Testis (tissue), 3 donors: Measurements from ENCODE around the gene CCNK. TPM values are rescaled to one million over a fixed set of nuclear protein-coding genes. Genes with fewer than 3 reads are reported as not detected.

Experiments
- DNase-seq: peaks from one replicate; pipeline ENCODE4 v3.0.0-alpha.2; 2019
- H3K27ac ChIP-seq, 2 donors: fragments of 200-600 bp; sonication (generic); one replicate each; pipeline ENCODE4 v1.5.1; 2019
- H3K27me3 ChIP-seq: fragments of 200-600 bp; sonication (generic); one replicate; pipeline ENCODE4 v1.5.1; 2019
- H3K36me3 ChIP-seq: fragments of 200-600 bp; sonication (generic); one replicate; pipeline ENCODE4 v1.5.1; 2017; ENCODE audit warnings: low read depth; ENCODE audit errors: missing control alignments
- H3K4me1 ChIP-seq: fragments of 200-600 bp; sonication (generic); one replicate; pipeline ENCODE4 v1.5.1; 2019
- H3K4me3 ChIP-seq, 2 donors: fragments of 200-600 bp; sonication (generic); one replicate each; pipeline ENCODE4 v1.5.1; 2017 to 2019
- H3K9me3 ChIP-seq: fragments of 200-600 bp; sonication (generic); one replicate; pipeline ENCODE4 v1.5.1; 2017
- POLR2A ChIP-seq: fragments of 450-650 bp; IDR thresholded peaks from one replicate; pipeline ENCODE4 v1.6.1; 2017; ENCODE audit warnings: antibody characterized with exemption, mild to moderate bottlenecking, moderate library complexity
- WGBS, 2 donors: methylation state at CpG; one replicate each; pipeline ENCODE4 v1.1.5; 2018; 5-methylcytosine and 5-hydroxymethylcytosine counted together
- intact Hi-C: fragments of 100-400 bp; cut with DNase I; formaldehyde crosslinking; loops from one replicate; pipeline ENCODE4 v1.15.1; 2023; ENCODE audit warnings: low total_unique reads
- polyA plus RNA-seq: library from polyadenylated mRNA; stranded (reverse); fragments of 350-450 nt; fragmentation: Illumina TruSeq; extraction: RNeasy Lipid Tissue Mini Kit (QIAGEN cat#74804); gene quantifications from one replicate; pipeline ENCODE4 v1.2.3, GENCODE V29; 2014; ENCODE audit warnings: low read depth, low replicate concordance; ENCODE audit not compliant: insufficient read depth
- total RNA-seq, 2 donors: library from RNA; depleted of rRNA; stranded (reverse); fragments of >200 nt; gene quantifications; one replicate each; pipeline ENCODE4 v1.2.3, GENCODE V29; 2016
- TF ChIP-seq, protein P1 (sequence below), 3 experiments: fragments of 450-650 bp in 2 of 3; fragments of 200-600 bp in 1 of 3; sonication (generic) in 1 of 3; IDR thresholded peaks; one replicate each; pipeline ENCODE4 v1.5.1; 2016 to 2019; ENCODE audit warnings: antibody characterized with exemption in 3 of 3, mild to moderate bottlenecking in 2 of 3, moderate library complexity in 1 of 3

The CCNK gene
- total and polyA plus RNA-seq, 3 donors from 2014 or later, result 69.1 to 134 (median 73.1) TPM

- Histone ChIP-seq H3K9me3 (no peaks in the 10 kb centered on the region), H3K4me1 (peaks cover 50% of the 10 kb centered on the region), H3K4me3 (no peak overlapping the region), H3K36me3 (no peaks in the 10 kb centered on the region), H3K27ac (peak overlapping the region; percentile 39 to 41), H3K27me3 (no peaks in the 10 kb centered on the region)
- intact Hi-C loops, result no loop called here
- TF ChIP-seq, protein P1, sequence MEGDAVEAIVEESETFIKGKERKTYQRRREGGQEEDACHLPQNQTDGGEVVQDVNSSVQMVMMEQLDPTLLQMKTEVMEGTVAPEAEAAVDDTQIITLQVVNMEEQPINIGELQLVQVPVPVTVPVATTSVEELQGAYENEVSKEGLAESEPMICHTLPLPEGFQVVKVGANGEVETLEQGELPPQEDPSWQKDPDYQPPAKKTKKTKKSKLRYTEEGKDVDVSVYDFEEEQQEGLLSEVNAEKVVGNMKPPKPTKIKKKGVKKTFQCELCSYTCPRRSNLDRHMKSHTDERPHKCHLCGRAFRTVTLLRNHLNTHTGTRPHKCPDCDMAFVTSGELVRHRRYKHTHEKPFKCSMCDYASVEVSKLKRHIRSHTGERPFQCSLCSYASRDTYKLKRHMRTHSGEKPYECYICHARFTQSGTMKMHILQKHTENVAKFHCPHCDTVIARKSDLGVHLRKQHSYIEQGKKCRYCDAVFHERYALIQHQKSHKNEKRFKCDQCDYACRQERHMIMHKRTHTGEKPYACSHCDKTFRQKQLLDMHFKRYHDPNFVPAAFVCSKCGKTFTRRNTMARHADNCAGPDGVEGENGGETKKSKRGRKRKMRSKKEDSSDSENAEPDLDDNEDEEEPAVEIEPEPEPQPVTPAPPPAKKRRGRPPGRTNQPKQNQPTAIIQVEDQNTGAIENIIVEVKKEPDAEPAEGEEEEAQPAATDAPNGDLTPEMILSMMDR (IDR thresholded peaks at IDR 0.05), result no peak
- TF ChIP-seq POLR2A, result no peak
- peak; percentile 64 for DNase-seq
- 64 to 73% methylated on average over 9 to 10 of the region's 10 CpGs for WGBS, 2 donors
Measured at GRCh38 chr14:99549684-99550083, 68.5 kb downstream of the CCNK start.

GRCh38 chr14:99550387-99550992, 69.3 kb downstream of the CCNK start:
- Histone ChIP-seq H3K9me3 (no peaks in the 10 kb centered on the region), H3K36me3 (no peaks in the 10 kb centered on the region), H3K27me3 (no peaks in the 10 kb centered on the region), H3K4me1 (peaks cover 54% of the 10 kb centered on the region), H3K4me3 (no peak overlapping the region), H3K27ac (peak overlapping the region in 1 of 2 donors; percentile 20)
- DNase-seq, result no peak
- 84 to 85% methylated on average over 8 to 11 of the region's 11 CpGs for WGBS, 2 donors
- intact Hi-C loops, result no loop called here
- TF ChIP-seq POLR2A, result no peak
- TF ChIP-seq, protein P1 (IDR thresholded peaks at IDR 0.05), result no peak

GRCh38 chr14:99551034-99551922, 70.1 kb downstream of the CCNK start:
- DNase-seq, result no peak
- Histone ChIP-seq H3K9me3 (no peaks in the 10 kb centered on the region), H3K4me1 (peaks cover 46% of the 10 kb centered on the region), H3K36me3 (no peaks in the 10 kb centered on the region), H3K27me3 (no peaks in the 10 kb centered on the region), H3K4me3 (no peak overlapping the region), H3K27ac (no peak overlapping the region)
- intact Hi-C loops, result no loop called here
- 78 to 82% methylated on average over 11 of the region's 11 CpGs for WGBS, 2 donors
- TF ChIP-seq POLR2A, result no peak
- TF ChIP-seq, protein P1 (IDR thresholded peaks at IDR 0.05), result no peak

- 78 to 88% methylated on average over 7 to 8 of the region's 9 CpGs for WGBS, 2 donors
- H3K27me3 ChIP-seq, result no peaks in the 10 kb centered on the region
- no peak overlapping the region for H3K4me3 ChIP-seq
- no peak for DNase-seq
- H3K27ac ChIP-seq, result no peak overlapping the region
- no peaks in the 10 kb centered on the region for H3K9me3 ChIP-seq
- peaks cover 38% of the 10 kb centered on the region for H3K4me1 ChIP-seq
- TF ChIP-seq, protein P1 (IDR thresholded peaks at IDR 0.05), result no peak
- no peak for TF ChIP-seq POLR2A
- intact Hi-C loops, result no loop called here
- H3K36me3 ChIP-seq, result no peaks in the 10 kb centered on the region
Measured at GRCh38 chr14:99552021-99552553, 70.9 kb downstream of the CCNK start.
